Measurements from ENCODE around the gene GARIN5B.

The GARIN5B gene

GRCh38 chr19:55382013-55382412, 19.0 kb upstream of the GARIN5B start:
- no peaks in the 10 kb centered on the region for H3K9me3 ChIP-seq (ENCODE audit: control insufficient read depth in 2 of 2, low read length in 2 of 2)
- H3K27ac ChIP-seq (ENCODE audit: low read depth in 2 of 2, low read length in 2 of 2), result no peak overlapping the region
- no peak overlapping the region for H3K4me3 ChIP-seq (ENCODE audit: low read length in 2 of 2)
- no peak overlapping the region for H3K9ac ChIP-seq (ENCODE audit: low read depth in 1 of 2, low read length in 2 of 2)
- H3K4me1 ChIP-seq (ENCODE audit: control insufficient read depth in 2 of 2, insufficient read depth in 2 of 2, low read length in 2 of 2), result peaks cover 25 to 27% of the 10 kb centered on the region in 2 donors
- no peaks in the 10 kb centered on the region for H3K27me3 ChIP-seq (ENCODE audit: control insufficient read depth in 2 of 2, insufficient read depth in 2 of 2, low read length in 2 of 2)
- H3K36me3 ChIP-seq (ENCODE audit: control insufficient read depth in 2 of 2, insufficient read depth in 2 of 2, low read length in 2 of 2), result peaks cover 2 to 4% of the 10 kb centered on the region in 2 donors

- Histone ChIP-seq H3K27me3 (ENCODE audit: control insufficient read depth in 2 of 2, insufficient read depth in 2 of 2, low read length in 2 of 2) (no peaks in the 10 kb centered on the region), H3K4me3 (ENCODE audit: low read length in 2 of 2) (no peak overlapping the region), H3K9ac (ENCODE audit: low read depth in 1 of 2, low read length in 2 of 2) (no peak overlapping the region), H3K36me3 (ENCODE audit: control insufficient read depth in 2 of 2, insufficient read depth in 2 of 2, low read length in 2 of 2) (peaks cover 0 to 2% of the 10 kb centered on the region in 2 donors), H3K9me3 (ENCODE audit: control insufficient read depth in 2 of 2, low read length in 2 of 2) (no peaks in the 10 kb centered on the region), H3K27ac (ENCODE audit: low read depth in 2 of 2, low read length in 2 of 2) (no peak overlapping the region), H3K4me1 (ENCODE audit: control insufficient read depth in 2 of 2, insufficient read depth in 2 of 2, low read length in 2 of 2) (peaks cover 8 to 9% of the 10 kb centered on the region in 2 donors)
These were observed 16.1 kb upstream of the GARIN5B start for GRCh38 chr19:55379174-55379573.

GRCh38 chr19:55377356-55378131, 14.5 kb upstream of the GARIN5B start:
- Histone ChIP-seq H3K27ac (ENCODE audit: low read depth in 2 of 2, low read length in 2 of 2) (no peak overlapping the region), H3K9me3 (ENCODE audit: control insufficient read depth in 2 of 2, low read length in 2 of 2) (no peaks in the 10 kb centered on the region), H3K4me1 (ENCODE audit: control insufficient read depth in 2 of 2, insufficient read depth in 2 of 2, low read length in 2 of 2) (no peaks in the 10 kb centered on the region), H3K36me3 (ENCODE audit: control insufficient read depth in 2 of 2, insufficient read depth in 2 of 2, low read length in 2 of 2) (peaks cover 0 to 2% of the 10 kb centered on the region in 2 donors), H3K27me3 (ENCODE audit: control insufficient read depth in 2 of 2, insufficient read depth in 2 of 2, low read length in 2 of 2) (peaks cover 1 to 2% of the 10 kb centered on the region in 2 donors), H3K4me3 (ENCODE audit: low read length in 2 of 2) (no peak overlapping the region), H3K9ac (ENCODE audit: low read depth in 1 of 2, low read length in 2 of 2) (no peak overlapping the region)

- Histone ChIP-seq H3K4me3 (ENCODE audit: low read length in 2 of 2) (no peak within 1 kb of the TSS), H3K27me3 (ENCODE audit: control insufficient read depth in 2 of 2, insufficient read depth in 2 of 2, low read length in 2 of 2) (peaks cover 9 to 10% of the 10 kb centered on the region in 2 donors)
These were observed 13.3 kb upstream of the GARIN5B start, which contains the start of gene TMEM190 for GRCh38 chr19:55376241-55376933. TMEM190 (plus strand) TSS chr19:55376826; CDS start chr19:55376854, 28 bp downstream.

GRCh38 chr19:55373993-55374757, 11.1 kb upstream of the GARIN5B start:
- no peak overlapping the region for H3K27ac ChIP-seq (ENCODE audit: low read depth in 2 of 2, low read length in 2 of 2)
- H3K4me1 ChIP-seq (ENCODE audit: control insufficient read depth in 2 of 2, insufficient read depth in 2 of 2, low read length in 2 of 2), result no peaks in the 10 kb centered on the region
- H3K9me3 ChIP-seq (ENCODE audit: control insufficient read depth in 2 of 2, low read length in 2 of 2), result no peaks in the 10 kb centered on the region
- H3K27me3 ChIP-seq (ENCODE audit: control insufficient read depth in 2 of 2, insufficient read depth in 2 of 2, low read length in 2 of 2), result peaks cover 21 to 24% of the 10 kb centered on the region in 2 donors
- H3K4me3 ChIP-seq (ENCODE audit: low read length in 2 of 2), result no peak overlapping the region
- H3K36me3 ChIP-seq (ENCODE audit: control insufficient read depth in 2 of 2, insufficient read depth in 2 of 2, low read length in 2 of 2), result peaks cover 0 to under 1% of the 10 kb centered on the region in 2 donors
- no peak overlapping the region for H3K9ac ChIP-seq (ENCODE audit: low read depth in 1 of 2, low read length in 2 of 2)

More at GRCh38 chr19:55376241-55376933, 13.3 kb upstream of the GARIN5B start, which contains the start of gene TMEM190:
- Histone ChIP-seq H3K9me3 (ENCODE audit: control insufficient read depth in 2 of 2, low read length in 2 of 2) (no peaks in the 10 kb centered on the region), H3K4me1 (ENCODE audit: control insufficient read depth in 2 of 2, insufficient read depth in 2 of 2, low read length in 2 of 2) (no peaks in the 10 kb centered on the region), H3K36me3 (ENCODE audit: control insufficient read depth in 2 of 2, insufficient read depth in 2 of 2, low read length in 2 of 2) (peaks cover 0 to 2% of the 10 kb centered on the region in 2 donors), H3K9ac (ENCODE audit: low read depth in 1 of 2, low read length in 2 of 2) (no peak within 1 kb of the TSS), H3K27ac (ENCODE audit: low read depth in 2 of 2, low read length in 2 of 2) (no peak within 1 kb of the TSS)

- no peak overlapping the region for H3K9ac ChIP-seq (ENCODE audit: low read depth in 1 of 2, low read length in 2 of 2)
- no peaks in the 10 kb centered on the region for H3K4me1 ChIP-seq (ENCODE audit: control insufficient read depth in 2 of 2, insufficient read depth in 2 of 2, low read length in 2 of 2)
- peaks cover 23 to 30% of the 10 kb centered on the region in 2 donors for H3K27me3 ChIP-seq (ENCODE audit: control insufficient read depth in 2 of 2, insufficient read depth in 2 of 2, low read length in 2 of 2)
- no peak overlapping the region for H3K4me3 ChIP-seq (ENCODE audit: low read length in 2 of 2)
- no peaks in the 10 kb centered on the region for H3K9me3 ChIP-seq (ENCODE audit: control insufficient read depth in 2 of 2, low read length in 2 of 2)
- no peak overlapping the region for H3K27ac ChIP-seq (ENCODE audit: low read depth in 2 of 2, low read length in 2 of 2)
- no peaks in the 10 kb centered on the region for H3K36me3 ChIP-seq (ENCODE audit: control insufficient read depth in 2 of 2, insufficient read depth in 2 of 2, low read length in 2 of 2)
These were observed 10.4 kb upstream of the GARIN5B start for GRCh38 chr19:55373306-55373992.

DNA sequence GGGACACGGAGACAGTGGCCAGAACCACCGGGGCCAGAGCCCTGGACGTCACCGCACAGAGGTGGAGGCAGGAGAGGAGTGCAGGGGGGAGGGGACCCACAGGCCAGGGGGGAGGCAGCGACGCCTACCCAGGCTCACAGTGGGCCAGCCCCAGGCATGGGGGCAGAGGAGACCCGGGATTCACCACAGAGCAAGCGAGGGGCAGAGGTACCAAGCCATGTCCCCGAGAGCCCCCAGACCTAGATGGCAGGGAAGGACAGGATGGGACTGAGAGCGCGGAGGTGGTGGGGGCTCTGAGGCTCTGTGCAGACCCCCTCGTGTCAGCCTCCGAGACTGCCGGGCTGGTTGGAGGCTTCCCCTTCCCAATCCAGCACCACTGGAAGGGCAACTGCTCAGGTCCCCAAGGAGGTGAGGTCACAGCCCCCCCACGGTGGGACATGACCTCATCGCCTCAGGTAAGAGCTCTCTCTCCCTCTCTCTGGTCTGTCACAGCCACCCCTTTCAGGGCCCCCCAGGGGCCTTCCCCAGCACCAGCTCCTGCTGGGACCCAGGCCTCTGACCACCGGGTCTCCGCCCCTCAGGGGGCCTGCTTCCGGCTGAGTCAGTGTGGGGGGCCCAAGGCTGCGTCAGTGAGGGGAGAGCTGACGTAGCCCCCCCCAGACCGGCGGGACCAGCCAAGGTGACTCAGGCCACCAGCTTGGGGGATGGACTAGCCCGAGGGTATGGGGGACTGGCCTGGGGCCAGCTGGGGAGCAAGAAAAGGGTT, 9.4 kb upstream of the GARIN5B start:
- H3K4me1 ChIP-seq (ENCODE audit: control insufficient read depth in 2 of 2, insufficient read depth in 2 of 2, low read length in 2 of 2), result no peaks in the 10 kb centered on the region
- H3K36me3 ChIP-seq (ENCODE audit: control insufficient read depth in 2 of 2, insufficient read depth in 2 of 2, low read length in 2 of 2), result no peaks in the 10 kb centered on the region
- no peaks in the 10 kb centered on the region for H3K9me3 ChIP-seq (ENCODE audit: control insufficient read depth in 2 of 2, low read length in 2 of 2)
- H3K27me3 ChIP-seq (ENCODE audit: control insufficient read depth in 2 of 2, insufficient read depth in 2 of 2, low read length in 2 of 2), result peaks cover 30 to 37% of the 10 kb centered on the region in 2 donors
- no peak overlapping the region for H3K4me3 ChIP-seq (ENCODE audit: low read length in 2 of 2)
- no peak overlapping the region for H3K27ac ChIP-seq (ENCODE audit: low read depth in 2 of 2, low read length in 2 of 2)
- H3K9ac ChIP-seq (ENCODE audit: low read depth in 1 of 2, low read length in 2 of 2), result no peak overlapping the region

DNA sequence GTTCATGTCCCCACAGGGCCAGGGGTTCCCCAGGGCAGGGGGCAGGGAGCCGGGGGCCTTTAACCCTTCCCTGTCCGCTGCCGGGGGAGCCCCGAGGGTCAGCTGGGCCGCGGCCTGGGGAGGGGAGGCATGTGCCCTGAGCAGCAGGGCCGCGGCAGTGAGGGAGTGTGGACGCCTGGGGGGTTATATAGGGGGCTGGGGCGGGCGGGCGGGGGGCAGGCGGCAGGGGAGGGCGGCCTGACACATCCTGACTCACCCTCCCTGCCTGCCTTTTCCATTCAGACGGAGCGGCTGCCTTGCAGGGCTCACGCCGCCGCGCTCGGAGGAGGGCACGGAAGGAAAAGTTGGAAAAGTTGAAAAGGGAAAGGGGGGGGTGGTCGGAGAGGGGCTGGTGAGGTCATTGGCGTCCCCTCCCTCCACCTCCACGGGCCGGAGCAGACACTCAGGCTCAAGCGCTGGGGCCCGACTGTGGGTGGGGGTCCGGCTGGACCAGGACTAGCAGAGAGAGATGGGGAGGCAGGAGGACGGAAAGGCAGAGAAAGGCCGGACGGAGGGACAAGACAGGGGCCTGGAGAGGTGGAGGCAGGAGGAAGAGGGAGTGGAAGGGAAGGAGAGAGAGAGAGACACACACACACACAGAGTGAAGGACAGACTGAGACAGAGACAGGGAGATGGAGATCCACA, 7.4 kb upstream of the GARIN5B start, which contains the start of gene IL11:
Gene IL11 (minus strand): TSS at position 159 of the 684 bp plus-strand sequence. CDS start 153 bp downstream, at position 6.
- H3K4me3 ChIP-seq (ENCODE audit: low read length in 2 of 2), result peak within 1 kb of the TSS in 1 of 2 donors; percentile 20
- no peaks in the 10 kb centered on the region for H3K36me3 ChIP-seq (ENCODE audit: control insufficient read depth in 2 of 2, insufficient read depth in 2 of 2, low read length in 2 of 2)
- peaks cover 30 to 37% of the 10 kb centered on the region in 2 donors for H3K27me3 ChIP-seq (ENCODE audit: control insufficient read depth in 2 of 2, insufficient read depth in 2 of 2, low read length in 2 of 2)
- H3K27ac ChIP-seq (ENCODE audit: low read depth in 2 of 2, low read length in 2 of 2), result no peak within 1 kb of the TSS
- no peaks in the 10 kb centered on the region for H3K4me1 ChIP-seq (ENCODE audit: control insufficient read depth in 2 of 2, insufficient read depth in 2 of 2, low read length in 2 of 2)
- H3K9me3 ChIP-seq (ENCODE audit: control insufficient read depth in 2 of 2, low read length in 2 of 2), result no peaks in the 10 kb centered on the region
- H3K9ac ChIP-seq (ENCODE audit: low read depth in 1 of 2, low read length in 2 of 2), result peak within 1 kb of the TSS in 1 of 2 donors; percentile 17

All from mucosa of rectum (tissue), 2 donors.